PFSK-1 (cell line): ENCODE results near the gene STRN4.

Experiments
- POLR2AphosphoS5 ChIP-seq: IDR thresholded peaks from 2 replicates; pipeline ENCODE4 v1.6.1; 2012; ENCODE audit warnings: low read depth, mild to moderate bottlenecking, control low read depth, low read length, moderate library complexity
- SIN3A ChIP-seq: IDR thresholded peaks from 2 replicates; pipeline ENCODE4 v1.6.1; 2012; ENCODE audit warnings: mild to moderate bottlenecking, low read length, moderate library complexity, borderline replicate concordance; ENCODE audit not compliant: insufficient read depth
- TAF1 ChIP-seq: IDR thresholded peaks from 2 replicates; pipeline ENCODE4 v1.6.1; 2012; ENCODE audit warnings: low read length, control low read depth, borderline replicate concordance; ENCODE audit not compliant: insufficient read depth
- TF ChIP-seq, protein P1 (sequence below), 2 experiments: IDR thresholded peaks; 2 replicates each; pipeline versions ENCODE4 v1.6.1 to v1.8.0; 2011 to 2012; ENCODE audit warnings: low read depth in 2 of 2, low read length in 2 of 2, control low read depth in 1 of 2, inconsistent platforms in 1 of 2, mild to moderate bottlenecking in 1 of 2, moderate library complexity in 1 of 2; ENCODE audit not compliant: insufficient read depth in 1 of 2

DNA sequence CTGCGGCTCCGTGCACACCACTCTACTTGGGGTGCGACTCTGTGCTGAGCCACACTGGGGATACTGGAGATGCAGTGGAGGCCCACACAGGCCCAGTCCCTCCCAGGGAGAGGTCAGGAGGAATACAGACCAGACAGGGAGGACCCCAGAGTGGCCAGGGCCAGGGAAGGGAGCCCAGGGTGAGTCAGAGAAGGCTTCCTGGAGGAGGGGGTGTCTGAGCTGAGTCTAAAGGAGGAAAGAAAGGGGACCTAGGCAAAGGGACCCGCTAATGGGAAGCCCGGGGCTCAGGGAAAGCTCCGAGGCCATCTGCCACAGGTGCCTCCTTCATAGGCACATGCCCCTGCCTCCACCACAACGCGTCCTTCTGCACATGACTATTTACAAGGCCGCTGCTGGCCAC is 16.1 kb downstream of the STRN4 start:
- TF ChIP-seq TAF1: no peak
- TF ChIP-seq POLR2AphosphoS5: no peak
- TF ChIP-seq SIN3A: no peak
- TF ChIP-seq, protein P1, sequence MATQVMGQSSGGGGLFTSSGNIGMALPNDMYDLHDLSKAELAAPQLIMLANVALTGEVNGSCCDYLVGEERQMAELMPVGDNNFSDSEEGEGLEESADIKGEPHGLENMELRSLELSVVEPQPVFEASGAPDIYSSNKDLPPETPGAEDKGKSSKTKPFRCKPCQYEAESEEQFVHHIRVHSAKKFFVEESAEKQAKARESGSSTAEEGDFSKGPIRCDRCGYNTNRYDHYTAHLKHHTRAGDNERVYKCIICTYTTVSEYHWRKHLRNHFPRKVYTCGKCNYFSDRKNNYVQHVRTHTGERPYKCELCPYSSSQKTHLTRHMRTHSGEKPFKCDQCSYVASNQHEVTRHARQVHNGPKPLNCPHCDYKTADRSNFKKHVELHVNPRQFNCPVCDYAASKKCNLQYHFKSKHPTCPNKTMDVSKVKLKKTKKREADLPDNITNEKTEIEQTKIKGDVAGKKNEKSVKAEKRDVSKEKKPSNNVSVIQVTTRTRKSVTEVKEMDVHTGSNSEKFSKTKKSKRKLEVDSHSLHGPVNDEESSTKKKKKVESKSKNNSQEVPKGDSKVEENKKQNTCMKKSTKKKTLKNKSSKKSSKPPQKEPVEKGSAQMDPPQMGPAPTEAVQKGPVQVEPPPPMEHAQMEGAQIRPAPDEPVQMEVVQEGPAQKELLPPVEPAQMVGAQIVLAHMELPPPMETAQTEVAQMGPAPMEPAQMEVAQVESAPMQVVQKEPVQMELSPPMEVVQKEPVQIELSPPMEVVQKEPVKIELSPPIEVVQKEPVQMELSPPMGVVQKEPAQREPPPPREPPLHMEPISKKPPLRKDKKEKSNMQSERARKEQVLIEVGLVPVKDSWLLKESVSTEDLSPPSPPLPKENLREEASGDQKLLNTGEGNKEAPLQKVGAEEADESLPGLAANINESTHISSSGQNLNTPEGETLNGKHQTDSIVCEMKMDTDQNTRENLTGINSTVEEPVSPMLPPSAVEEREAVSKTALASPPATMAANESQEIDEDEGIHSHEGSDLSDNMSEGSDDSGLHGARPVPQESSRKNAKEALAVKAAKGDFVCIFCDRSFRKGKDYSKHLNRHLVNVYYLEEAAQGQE (IDR thresholded peaks at IDR 0.05; ENCODE audit: insufficient read depth in 1 of 2, low read depth in 2 of 2, low read length in 2 of 2): no peak
